OCI-M2 (cell line): ENCODE measurements around the gene CENPX.

Experiments
- DNase-seq: peaks from one replicate; lab custom pipeline; 2025; ENCODE audit not compliant: unreplicated experiment; lab: John Stamatoyannopoulos, UW

CENPX gene

GRCh38 chr17:81999587-81999975 is 23.1 kb downstream of the CENPX start:
- DNase-seq: no peak

- DNase-seq: no peak
Measured at GRCh38 chr17:81998691-81999438, 23.8 kb downstream of the CENPX start.

- no peak for DNase-seq
Measured at GRCh38 chr17:81998212-81998611, 24.5 kb downstream of the CENPX start.

GRCh38 chr17:81996757-81997441 is 25.8 kb downstream of the CENPX start:
- no peak for DNase-seq

GRCh38 chr17:81996232-81996756 is 26.4 kb downstream of the CENPX start:
- DNase-seq: no peak

- no peak for DNase-seq
Measured at GRCh38 chr17:81995463-81996231, 27.0 kb downstream of the CENPX start.

GRCh38 chr17:81994593-81995462 is 27.9 kb downstream of the CENPX start:
- DNase-seq: no peak

GRCh38 chr17:81993729-81994592 is 28.7 kb downstream of the CENPX start:
- no peak for DNase-seq

- no peak for DNase-seq
Measured at GRCh38 chr17:81992306-81993102, 30.2 kb downstream of the CENPX start.

GRCh38 chr17:81991684-81992305 is 30.9 kb downstream of the CENPX start:
- DNase-seq: no peak

- no peak for DNase-seq
Measured at GRCh38 chr17:81990836-81991683, 31.6 kb downstream of the CENPX start.

GRCh38 chr17:81987161-81987770 is 35.4 kb downstream of the CENPX start:
- DNase-seq: no peak

- DNase-seq: no peak
Measured at GRCh38 chr17:81986606-81987005, 36.1 kb downstream of the CENPX start.

- DNase-seq: no peak
Measured at GRCh38 chr17:81984773-81985410, 37.8 kb downstream of the CENPX start.

- DNase-seq: no peak
Measured at GRCh38 chr17:81983639-81984373, 38.9 kb downstream of the CENPX start.
